K562 (cell line): ENCODE data around the gene FREM3. TPM values are rescaled to one million over a fixed set of nuclear protein-coding genes. Genes with fewer than 3 reads are reported as not detected.

Experiments
- ATAC-seq: fragments of 200-7000 bp; cut with Tn5 transposase; 3 replicates; pipeline ENCODE4 v1.9.1; 2020; ENCODE audit warnings: moderate library complexity
- BruUV-seq: library from RNA; stranded (reverse); fragments of 400-500 nt; replicated peaks from 2 replicates; lab custom pipeline; 2021; lab: Mats Ljungman, UMichigan
- CTCF ChIA-PET: fragments of 300-600 bp; formaldehyde crosslinking; extraction: SDS; loops from one replicate; lab custom pipeline; 2021; ENCODE audit warnings: low intra/inter-chr PET ratio; lab: Yijun Ruan, JAX
- POLR2A ChIA-PET: fragments of 300-600, 350-650 bp; sonication (Branson Sonifier 250); formaldehyde crosslinking; extraction: SDS; loops from one replicate; lab custom pipeline; 2021; ENCODE audit warnings: antibody characterized with exemption, inconsistent platforms; lab: Yijun Ruan, JAX
- DNase-seq, 4 experiments: peaks; one replicate each; pipeline versions ENCODE4 v3.0.0 to v3.0.0-alpha.2; 2011 to 2018; ENCODE audit warnings: low spot score in 3 of 4, mixed read lengths in 3 of 4; ENCODE audit errors: extremely low read depth in 1 of 4
- FAIRE-seq: peaks from 2 replicates; lab custom pipeline; 2011; peaks lifted over from hg19 to GRCh38; lab: Jason Lieb, UNC
- H2AFZ ChIP-seq: 2 replicates; pipeline ENCODE4 v1.6.0; 2011; ENCODE audit warnings: low read depth, low read length, control low read depth, inconsistent platforms
- H3K27ac ChIP-seq: fragments of 200-600 bp; 3 replicates; pipeline ENCODE4 v1.8.0; 2011; ENCODE audit warnings: low read depth, mild to moderate bottlenecking, control low read depth, inconsistent platforms, low read length, moderate library complexity, mixed read lengths; ENCODE audit errors: extremely low read depth
- H3K27me3 ChIP-seq, 2 experiments: fragments of 300-600 bp in 1 of 2; 2 replicates in 1 of 2; 3 replicates in 1 of 2; pipeline versions ENCODE4 v1.6.0 to v1.8.0; 2011; ENCODE audit warnings: inconsistent platforms in 2 of 2, low read length in 2 of 2, mild to moderate bottlenecking in 1 of 2, mixed read lengths in 1 of 2, moderate library complexity in 1 of 2; ENCODE audit not compliant: control insufficient read depth in 2 of 2, insufficient read depth in 2 of 2
- H3K36me3 ChIP-seq: fragments of 300-600 bp; 3 replicates; pipeline ENCODE4 v1.8.0; 2011; ENCODE audit warnings: mild to moderate bottlenecking, low read length, inconsistent platforms; ENCODE audit not compliant: control insufficient read depth, insufficient read depth
- H3K4me1 ChIP-seq, 2 experiments: fragments of 200-600 bp in 1 of 2; replicated peaks in 1 of 2; 2 replicates in 1 of 2; 3 replicates in 1 of 2; pipeline versions ENCODE4 v1.5.1 to v1.8.0; 2011; ENCODE audit warnings: inconsistent platforms in 2 of 2, low read length in 2 of 2, mild to moderate bottlenecking in 1 of 2, mixed read lengths in 1 of 2, moderate library complexity in 1 of 2; ENCODE audit not compliant: control insufficient read depth in 2 of 2, insufficient read depth in 2 of 2
- H3K4me2 ChIP-seq: 2 replicates; pipeline ENCODE4 v1.6.1; 2011; ENCODE audit warnings: low read length, control low read depth, inconsistent platforms, mixed read lengths; ENCODE audit not compliant: insufficient read depth
- H3K4me3 ChIP-seq: fragments of 200-600 bp; sonication (generic), shearing (Covaris generic); 2 replicates; pipeline ENCODE4 v1.5.1; 2016; ENCODE audit warnings: control low read depth, inconsistent platforms
- H3K79me2 ChIP-seq: fragments of 200-600 bp; 3 replicates; pipeline ENCODE4 v1.8.0; 2011; ENCODE audit warnings: low read length, inconsistent platforms; ENCODE audit not compliant: control insufficient read depth, insufficient read depth
- H3K9ac ChIP-seq, 2 experiments: 2 replicates each; pipeline versions ENCODE4 v1.6.0 to v1.6.1; 2011; ENCODE audit warnings: low read depth in 2 of 2, low read length in 2 of 2, control low read depth in 1 of 2, inconsistent platforms in 1 of 2, mild to moderate bottlenecking in 1 of 2, mixed read lengths in 1 of 2; ENCODE audit not compliant: insufficient read depth in 1 of 2
- H3K9me1 ChIP-seq: one replicate; pipeline ENCODE4 v1.6.0; 2011; ENCODE audit warnings: inconsistent platforms, mild to moderate bottlenecking, low read length, moderate library complexity; ENCODE audit not compliant: control insufficient read depth, insufficient read depth
- H3K9me3 ChIP-seq: replicated peaks from 2 replicates; pipeline ENCODE4 v1.5.1; 2011; ENCODE audit warnings: low read depth, low read length, inconsistent platforms; ENCODE audit not compliant: control insufficient read depth, insufficient read depth
- H4K20me1 ChIP-seq: replicated peaks from 2 replicates; pipeline ENCODE4 v1.6.1; 2011; ENCODE audit warnings: low read length, inconsistent platforms, mixed read lengths; ENCODE audit not compliant: control insufficient read depth, insufficient read depth
- JUND ChIP-seq, 2 experiments: IDR thresholded peaks; 2 replicates in 1 of 2; 3 replicates in 1 of 2; pipeline ENCODE4 v1.6.1; 2011; ENCODE audit warnings: borderline replicate concordance in 2 of 2, low read depth in 2 of 2, low read length in 2 of 2, improper control_type of control experiment in 1 of 2, missing biosample characterization in 1 of 2, missing genetic modification characterization in 1 of 2, missing genetic modification reagents in 1 of 2
- KLF6 ChIP-seq: fragments of 250-450 bp; sonication (Bioruptor Pico); IDR thresholded peaks from 2 replicates; pipeline ENCODE4 v1.4.0; 2020; ENCODE audit warnings: mild to moderate bottlenecking, moderate library complexity, borderline replicate concordance
- RBBP5 ChIP-seq: fragments of 200-600 bp; sonication (generic); IDR thresholded peaks from 2 replicates; pipeline ENCODE4 v1.6.1; 2012; ENCODE audit warnings: borderline replicate concordance, mild to moderate bottlenecking, low read length, control low read depth, inconsistent platforms; ENCODE audit not compliant: insufficient read depth, poor library complexity, severe bottlenecking
- ZNF24 ChIP-seq: fragments of 450-650 bp; IDR thresholded peaks from 2 replicates; pipeline ENCODE4 v1.6.1; 2016
- ZNF589 ChIP-seq: fragments of 200-800 bp; sonication (Bioruptor generic); IDR thresholded peaks from 2 replicates; pipeline ENCODE4 v1.6.1; 2016; ENCODE audit warnings: low read depth, missing genetic modification characterization, missing compliant biosample characterization
- in situ Hi-C: fragments of 300-500 bp; cut with MboI; formaldehyde crosslinking; loops from 4 replicates; pipeline ENCODE4 v1.15.0; 2018; ENCODE audit warnings: inconsistent platforms, mixed read lengths
- intact Hi-C: fragments of 100-400 bp; cut with micrococcal nuclease; formaldehyde crosslinking; loops from 2 replicates; pipeline ENCODE4 v1.14.2; 2022
- polyA plus RNA-seq, 8 experiments: library from polyadenylated mRNA; depleted of rRNA in 4 of 8; stranded (reverse) in 5 of 8; unstranded in 3 of 8; fragments of >200 nt; fragmentation: Nextera tagmentation in 2 of 8; fragmentation: Illumina TruSeq in 1 of 8; extraction: Ambion mirVana in 2 of 8; extraction: Trizol in 1 of 8; gene quantifications; 2 replicates each; pipeline versions ENCODE4 v1.2.1 to v1.2.3, GENCODE V29; 2011 to 2014; ENCODE audit warnings: inconsistent platforms in 1 of 8, missing spikeins in 1 of 8
- total RNA-seq, 7 experiments: library from RNA; depleted of rRNA in 6 of 7; stranded (reverse); fragments of >200 nt in 6 of 7; fragmentation: Illumina TruSeq in 2 of 7; extraction: Trizol in 2 of 7; gene quantifications; 2 replicates each; pipeline versions ENCODE4 v1.2.1 to v1.2.3, GENCODE V29; 2011 to 2021; ENCODE audit warnings: low replicate concordance in 1 of 7

FREM3 gene
- total and polyA plus RNA-seq, 9 of the 15 experiments (the other 6 are each of a cell fraction or from before 2014, with no cell fraction given), result not detected

- Histone ChIP-seq H4K20me1 (no peaks in the 10 kb centered on the region), H3K27me3 (peaks cover 3 to 5% of the 10 kb centered on the region in 2 experiments; a peak in 4 of 5 replicates)
- TF ChIP-seq ZNF24, result no peak
- TF ChIP-seq RBBP5, result no peak
- TF ChIP-seq ZNF589 (CRISPR knock-in tag), result no peak
- no peak for TF ChIP-seq JUND (IDR thresholded peaks at IDR 0.05; ENCODE audit: borderline replicate concordance, low read depth, low read length)
- TF ChIP-seq JUND (tag; IDR thresholded peaks at IDR 0.05; ENCODE audit: borderline replicate concordance, low read depth, low read length), result no peak
- TF ChIP-seq KLF6 (CRISPR knock-in tag), result no peak
- TF ChIP-seq, all 486 proteins: peak for 0
- no peaks in the 10 kb centered on the region for H3K4me1 ChIP-seq
- BruUV-seq, result no TSS peak
- in situ Hi-C loops, result no loop called here
- no peaks in the 10 kb centered on the region for H3K9me1 ChIP-seq
- no peaks in the 10 kb centered on the region for H3K79me2 ChIP-seq
- ChIA-PET CTCF (no interaction called here), POLR2A (interaction anchor here (0.7 to 1.4 kb wide), 2 partner anchors 15 to 31 kb away, joined by 4 read pairs; no protein-coding TSS in a partner anchor)
- no peaks in the 10 kb centered on the region for H3K9me3 ChIP-seq
- H3K4me3 ChIP-seq, result no peak overlapping the region
- ATAC-seq (no peak), DNase-seq (no peak), FAIRE-seq (no peak)
- H3K9ac ChIP-seq, result no peak overlapping the region
- no peaks in the 10 kb centered on the region for H3K36me3 ChIP-seq
- no peak overlapping the region for H3K27ac ChIP-seq
- H2AFZ ChIP-seq, result no peak overlapping the region
- intact Hi-C loops, result no loop called here
- no peak overlapping the region for H3K4me2 ChIP-seq
Observed at GRCh38 chr4:143633833-143634232, 66.6 kb downstream of the FREM3 start.
